Cortex of kidney (tissue), 1 donor: ENCODE results near the gene CEBPE.

Experiments used
- DNase-seq: peaks from one replicate; lab custom pipeline; 2025; lab: John Stamatoyannopoulos, UW

The CEBPE gene

DNA sequence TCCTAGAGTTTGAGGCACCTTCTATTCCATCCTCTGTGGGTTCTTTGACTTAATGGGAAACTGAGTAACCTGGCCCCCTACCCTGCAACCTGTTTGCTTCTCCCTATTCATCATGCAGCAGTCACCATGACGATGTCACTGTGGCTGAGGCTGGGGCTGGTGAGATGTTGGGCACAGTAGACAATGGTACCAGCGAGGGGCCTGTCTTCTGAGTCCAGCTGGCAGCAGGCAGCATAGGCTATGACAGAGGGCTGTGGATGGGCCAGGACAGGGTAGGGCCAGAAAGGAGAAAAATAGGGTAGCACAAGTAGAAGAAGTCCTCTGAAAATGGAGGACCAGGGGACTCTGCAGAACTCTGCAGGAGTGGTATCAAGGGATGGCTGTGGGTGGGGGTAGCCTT lies 16.3 kb downstream of the CEBPE start:
- DNase-seq = no peak

GRCh38 chr14:23101986-23102625 lies 16.9 kb downstream of the CEBPE start:
- DNase-seq = no peak

DNA sequence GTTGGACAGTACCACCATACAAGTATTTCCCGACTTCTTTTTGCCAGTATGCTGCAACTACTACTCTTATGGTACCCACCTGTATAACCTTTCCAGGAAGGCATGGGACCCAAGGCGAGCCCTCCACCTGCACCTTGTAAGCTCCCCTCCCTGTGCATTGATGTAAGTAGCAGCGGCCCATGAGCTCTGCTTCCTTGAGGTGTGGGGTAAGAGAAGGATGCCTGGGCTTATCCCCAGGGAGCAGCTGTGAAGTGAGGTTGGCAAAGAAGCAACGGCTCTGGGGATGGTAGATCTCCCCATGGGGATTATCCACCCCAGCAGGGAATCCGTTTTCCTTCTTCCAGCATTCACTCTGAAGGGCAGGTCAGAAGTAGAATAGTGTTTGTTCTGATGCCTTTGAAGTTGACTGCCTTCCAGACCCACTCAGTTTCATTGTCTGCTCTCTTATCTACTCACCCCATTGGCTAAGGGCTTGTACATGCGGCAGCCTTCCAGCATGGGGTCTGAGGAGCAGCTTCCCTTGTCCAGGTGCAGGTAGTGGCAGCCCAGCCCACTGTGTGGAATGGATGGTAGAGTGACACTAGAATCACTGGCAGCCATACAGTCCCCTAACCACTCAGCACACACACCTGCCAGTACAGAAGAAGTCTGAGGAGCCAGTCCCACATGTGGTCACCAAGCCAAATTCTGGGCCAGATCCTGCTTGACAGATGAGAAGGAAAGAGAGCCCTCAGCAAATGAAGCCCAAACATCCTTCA lies 17.7 kb downstream of the CEBPE start:
- no peak for DNase-seq

- DNase-seq = no peak
These were observed 19.7 kb downstream of the CEBPE start for GRCh38 chr14:23099212-23099861.

DNA sequence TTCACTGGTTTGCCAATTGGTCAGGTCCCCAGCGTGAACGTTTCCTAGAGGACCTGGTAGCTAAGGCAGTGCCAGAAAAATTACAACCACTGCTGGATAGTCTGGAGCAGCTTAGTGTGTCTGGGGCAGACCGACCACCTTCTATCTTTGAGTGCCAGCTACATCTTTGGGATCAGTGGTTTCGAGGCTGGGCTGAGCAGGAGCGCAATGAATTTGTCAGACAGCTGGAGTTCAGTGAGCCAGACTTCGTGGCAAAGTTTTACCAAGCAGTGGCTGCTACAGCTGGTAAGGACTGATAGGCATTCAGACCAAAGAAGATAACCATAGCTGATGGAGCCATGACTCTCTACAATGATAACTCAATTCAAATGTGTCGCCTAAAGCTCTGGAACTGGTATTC lies 21.3 kb downstream of the CEBPE start:
- no peak for DNase-seq

- DNase-seq = no peak
These were observed 23.6 kb downstream of the CEBPE start, which contains the start of gene C14orf119 for GRCh38 chr14:23095196-23096108. TSS of gene C14orf119 (plus strand) at chr14:23095505. CDS start at chr14:23097659, 2,154 bp downstream.

DNA sequence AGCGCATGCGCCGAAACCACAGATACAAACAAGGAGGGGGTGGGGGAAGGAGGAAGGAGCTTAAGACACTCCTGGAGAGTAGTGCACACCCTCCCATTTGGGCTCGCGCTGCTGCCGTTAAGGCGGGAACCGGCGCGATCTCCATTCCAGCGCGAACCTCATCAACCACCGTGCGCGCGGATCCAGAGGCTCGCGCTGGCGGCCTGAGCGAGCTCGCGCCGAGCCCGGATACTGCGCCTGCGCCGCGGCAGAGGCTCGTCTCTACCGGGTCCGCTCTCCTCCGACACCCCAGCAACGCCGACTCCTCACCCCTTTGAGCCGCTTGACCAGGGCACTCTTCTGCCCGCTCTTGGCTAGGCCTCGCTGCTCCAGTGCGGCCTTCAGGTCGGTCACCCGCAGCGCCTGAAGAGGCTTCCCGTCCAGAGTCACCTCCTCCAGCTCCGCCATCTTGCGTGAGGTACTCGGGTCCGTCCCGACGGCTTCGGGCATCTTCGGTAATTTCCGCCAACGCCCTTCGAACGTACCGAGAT lies 24.3 kb downstream of the CEBPE start, which contains the start of gene ACIN1:
ACIN1 (minus strand) TSS at position 471 of the 530 bp plus-strand sequence; CDS start at position 447, 24 bp downstream.
- DNase-seq = no peak

DNA sequence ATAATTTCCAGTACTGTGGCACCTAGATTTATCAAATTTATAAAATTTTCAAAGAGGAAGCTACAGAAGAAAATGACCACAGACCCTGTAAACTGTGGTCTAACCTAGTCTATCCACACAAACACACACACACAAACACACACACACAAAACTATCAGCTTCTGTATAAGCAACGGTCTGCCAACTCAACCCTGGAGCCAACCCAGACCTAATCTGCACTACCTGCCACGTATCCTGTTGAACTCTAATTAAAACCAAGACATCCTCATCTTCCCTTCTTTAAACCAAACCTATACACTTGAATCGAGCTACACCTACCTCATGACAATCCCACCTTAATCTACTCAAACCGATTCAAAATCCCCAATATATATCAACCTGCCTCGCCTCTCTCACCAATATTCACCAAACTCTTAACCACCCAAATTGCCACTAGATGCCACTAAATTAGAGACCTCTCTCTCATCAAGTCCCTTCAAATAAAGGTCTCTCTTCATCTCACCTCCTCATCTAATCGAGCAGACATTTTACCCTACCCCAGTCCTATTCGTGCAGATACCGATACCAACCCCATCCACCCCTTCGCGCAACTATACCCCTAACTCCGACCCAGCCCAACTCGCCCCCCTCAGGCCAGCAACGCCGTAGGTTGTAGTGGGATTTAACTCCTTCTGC lies 24.9 kb downstream of the CEBPE start:
- no peak for DNase-seq

DNA sequence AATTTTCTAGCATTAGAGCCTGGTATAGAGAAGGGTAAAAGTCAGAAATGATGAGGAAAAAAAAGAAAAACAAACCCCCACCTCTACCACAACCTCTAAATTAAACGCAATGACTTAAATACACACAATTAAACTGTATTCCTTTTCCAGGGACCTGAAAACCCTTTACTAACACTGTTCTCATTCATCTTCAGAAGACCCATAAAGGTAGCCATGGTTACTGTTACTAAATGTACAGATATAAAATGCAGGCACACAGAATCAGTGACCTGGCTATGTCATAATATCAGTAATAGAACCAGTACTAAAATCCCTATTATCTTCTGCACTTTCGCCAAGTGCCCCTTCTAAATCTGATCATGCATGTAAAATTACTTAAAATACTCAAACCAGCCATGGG lies 25.5 kb downstream of the CEBPE start:
- no peak for DNase-seq

DNA sequence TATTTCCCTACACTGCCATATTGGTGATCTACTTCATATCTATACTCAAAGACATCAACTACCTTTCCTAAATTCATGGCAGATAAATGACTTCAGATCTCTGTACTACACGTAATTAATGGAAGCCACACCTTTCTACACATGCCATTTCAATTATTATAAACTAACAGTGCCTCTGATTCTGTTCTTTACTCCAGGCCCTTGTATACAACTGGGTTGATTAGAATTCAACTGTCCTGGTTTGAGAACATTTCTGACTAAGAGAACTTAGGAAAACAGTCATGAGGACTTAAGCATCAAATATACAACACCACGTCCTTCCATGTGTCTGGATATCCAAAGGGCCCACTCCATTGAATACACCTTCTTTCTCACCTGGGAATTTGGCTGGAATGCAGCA lies 26.0 kb downstream of the CEBPE start:
- no peak for DNase-seq

DNA sequence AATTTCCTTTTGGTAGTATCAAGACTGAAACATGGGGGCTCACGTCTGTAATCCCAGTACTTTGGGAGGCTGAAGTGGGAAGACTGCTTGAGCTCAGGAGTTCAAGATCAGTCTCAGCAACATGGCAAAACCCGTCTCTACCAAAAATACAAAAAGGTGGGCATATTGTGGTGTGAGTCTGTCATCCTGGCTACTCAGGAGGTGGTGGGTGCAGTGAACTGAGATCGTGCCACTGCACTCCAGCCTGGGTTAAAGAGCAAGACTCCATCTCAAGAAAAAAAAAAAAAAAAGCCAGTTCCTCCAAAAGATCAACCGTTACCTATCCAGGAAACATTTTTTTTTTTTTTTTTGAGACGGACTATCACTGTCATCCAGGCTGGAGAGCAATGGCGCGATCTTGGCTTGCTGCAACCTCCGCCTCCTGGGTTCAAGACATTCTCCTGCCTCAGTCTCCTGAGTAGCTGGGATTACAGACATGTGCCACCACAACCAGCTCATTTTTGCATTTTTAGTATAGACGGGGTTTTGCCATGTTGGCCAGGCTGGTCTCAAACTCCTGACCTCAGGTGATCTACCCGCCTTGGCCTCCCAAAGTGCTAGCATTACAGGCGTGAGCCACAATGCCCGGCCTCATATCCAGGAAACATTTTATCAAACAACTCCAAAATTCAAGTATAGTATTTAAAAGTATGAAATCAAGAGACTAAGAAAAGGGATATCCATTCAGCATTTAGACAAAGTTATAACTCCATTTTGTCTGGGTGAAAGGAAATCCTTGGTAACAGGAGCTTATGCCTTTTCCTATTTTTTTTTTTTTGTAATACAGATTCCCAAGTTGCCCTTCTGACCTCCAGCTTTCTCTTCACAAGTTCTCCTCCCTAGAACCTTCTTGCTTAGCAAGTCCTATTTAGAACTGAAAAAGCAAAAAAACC lies 27.5 kb downstream of the CEBPE start:
- DNase-seq = no peak

- no peak for DNase-seq
These were observed 28.8 kb downstream of the CEBPE start for GRCh38 chr14:23090254-23090636.

- no peak for DNase-seq
These were observed 29.4 kb downstream of the CEBPE start for GRCh38 chr14:23089498-23090253.

GRCh38 chr14:23086565-23086964 lies 32.5 kb downstream of the CEBPE start:
- DNase-seq = no peak

GRCh38 chr14:23085458-23085857 lies 33.6 kb downstream of the CEBPE start:
- DNase-seq = no peak

- DNase-seq = no peak
These were observed 38.6 kb downstream of the CEBPE start for GRCh38 chr14:23080474-23080873.

DNA sequence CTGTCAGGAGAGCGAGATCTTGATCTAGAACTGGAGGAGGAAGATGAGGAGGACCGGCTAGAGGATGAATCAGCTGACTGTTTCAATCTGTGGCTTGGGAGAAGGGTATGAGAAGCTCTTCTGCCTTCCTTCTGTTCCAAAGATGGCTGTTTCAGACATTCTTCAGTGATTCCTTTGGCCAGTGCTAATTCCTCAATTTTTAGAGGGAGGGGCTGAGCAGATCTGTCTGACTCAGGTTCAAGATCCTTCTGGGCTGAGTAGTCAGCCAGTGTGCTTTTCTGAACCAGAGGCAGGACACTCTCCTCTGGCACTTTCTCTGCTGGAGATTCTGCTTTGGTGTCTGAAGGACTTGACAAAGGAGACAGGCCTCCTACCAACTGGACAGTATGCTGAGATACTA lies 39.3 kb downstream of the CEBPE start:
- no peak for DNase-seq

- DNase-seq = no peak
These were observed 40.4 kb downstream of the CEBPE start for GRCh38 chr14:23078692-23079116.

GRCh38 chr14:23077962-23078361 lies 41.1 kb downstream of the CEBPE start:
- DNase-seq = no peak
